ENCODE data around the gene ADRA2C. TPM values are rescaled to one million over a fixed set of nuclear protein-coding genes. Genes with fewer than 3 reads are reported as not detected.

ADRA2C gene
- total and polyA plus RNA-seq, 2 donors: 1.1 to 5.8 TPM

DNA sequence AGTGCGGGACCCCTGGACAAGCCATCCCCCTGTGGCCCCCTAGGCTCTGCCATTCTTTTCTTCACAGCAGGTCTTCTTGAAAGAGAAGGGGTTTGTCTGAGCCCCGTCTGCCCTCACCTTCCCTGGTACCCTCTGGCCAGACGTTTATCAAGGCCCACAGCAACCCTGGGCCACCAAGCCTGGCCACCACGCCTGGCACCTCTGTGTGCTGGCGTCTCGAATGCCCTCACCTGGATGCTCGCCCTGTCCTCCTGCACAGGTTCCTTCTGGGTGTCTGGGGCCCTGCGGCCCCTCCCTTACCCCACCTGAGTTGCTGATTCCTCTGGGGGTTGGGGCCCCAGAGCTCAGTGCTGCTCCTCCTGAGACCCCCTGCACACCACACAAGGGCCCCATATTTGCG lies 25.1 kb downstream of the ADRA2C start:
- H3K4me3 ChIP-seq (ENCODE audit: low read depth, low read length): no peak overlapping the region
- WGBS: 77% methylated on average over 9 of the region's 9 CpGs
- H3K36me3 ChIP-seq (ENCODE audit: insufficient read depth): no peaks in the 10 kb centered on the region
- no peak overlapping the region for H3K27ac ChIP-seq (ENCODE audit: low read depth)
- no peak for DNase-seq (ENCODE audit: extremely low spot score)
- no peaks in the 10 kb centered on the region for H3K4me1 ChIP-seq (ENCODE audit: insufficient read depth)

DNA sequence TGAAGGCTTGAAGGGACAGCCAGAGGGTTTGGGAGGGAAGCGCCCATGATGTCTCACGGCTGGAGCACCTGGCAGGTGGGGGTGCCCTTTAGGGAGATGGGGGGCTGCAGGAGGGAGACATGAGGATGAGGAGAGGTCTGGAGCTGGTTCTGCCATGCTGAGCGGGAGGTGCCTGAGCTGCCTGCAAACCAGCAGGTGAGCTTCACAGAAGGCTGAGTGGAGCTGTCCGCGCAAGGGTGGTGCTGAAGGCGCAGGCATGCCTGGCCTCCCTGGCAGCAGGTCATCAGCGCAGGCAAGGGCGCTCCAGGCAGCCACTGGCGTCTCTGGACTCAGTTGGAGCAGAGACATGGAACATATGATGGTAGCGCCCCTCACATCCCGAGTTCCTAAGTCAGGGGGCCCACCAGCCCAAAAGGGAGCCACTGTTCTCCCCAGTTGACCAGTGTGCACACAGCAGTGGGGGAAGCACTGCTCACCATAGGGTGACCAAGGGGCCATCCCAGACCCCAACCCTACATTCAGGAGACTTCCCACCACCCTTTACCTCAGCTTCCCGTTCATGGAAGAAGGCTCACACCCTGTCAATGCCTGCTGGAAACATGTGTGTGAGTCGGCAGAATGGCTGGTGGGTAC lies 25.8 kb downstream of the ADRA2C start:
- no peak for DNase-seq (ENCODE audit: extremely low spot score)
- H3K27ac ChIP-seq (ENCODE audit: low read depth): no peak overlapping the region
- WGBS: 19% methylated on average over 13 of the region's 13 CpGs
- H3K4me1 ChIP-seq (ENCODE audit: insufficient read depth): no peaks in the 10 kb centered on the region
- H3K36me3 ChIP-seq (ENCODE audit: insufficient read depth): no peaks in the 10 kb centered on the region
- H3K4me3 ChIP-seq (ENCODE audit: low read depth, low read length): no peak overlapping the region

DNA sequence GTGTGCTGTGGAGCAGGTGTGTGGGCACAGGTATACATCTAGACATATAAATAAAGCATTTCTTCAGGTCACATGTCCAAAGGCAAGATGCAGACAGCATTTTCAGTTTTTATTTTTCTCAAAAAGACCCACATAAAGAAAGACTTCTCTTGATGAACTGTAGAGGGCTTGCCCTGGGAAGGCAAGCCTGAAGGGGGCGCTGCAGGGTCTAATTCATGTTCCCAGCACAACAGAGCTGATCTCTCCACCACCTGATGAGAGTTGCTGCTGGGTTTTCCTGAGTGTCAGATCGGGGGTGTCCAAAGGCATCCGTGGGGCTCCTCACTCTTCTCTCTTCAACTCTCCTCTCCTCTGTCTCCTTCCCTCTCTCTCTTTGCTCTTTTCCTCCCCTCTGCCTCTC lies 26.6 kb downstream of the ADRA2C start:
- no peak for DNase-seq (ENCODE audit: extremely low spot score)
- Histone ChIP-seq H3K4me1 (ENCODE audit: insufficient read depth) (no peaks in the 10 kb centered on the region), H3K27ac (ENCODE audit: low read depth) (no peak overlapping the region), H3K4me3 (ENCODE audit: low read depth, low read length) (no peak overlapping the region), H3K36me3 (ENCODE audit: insufficient read depth) (no peaks in the 10 kb centered on the region)
- 24% methylated on average over 3 of the region's 3 CpGs for WGBS

DNA sequence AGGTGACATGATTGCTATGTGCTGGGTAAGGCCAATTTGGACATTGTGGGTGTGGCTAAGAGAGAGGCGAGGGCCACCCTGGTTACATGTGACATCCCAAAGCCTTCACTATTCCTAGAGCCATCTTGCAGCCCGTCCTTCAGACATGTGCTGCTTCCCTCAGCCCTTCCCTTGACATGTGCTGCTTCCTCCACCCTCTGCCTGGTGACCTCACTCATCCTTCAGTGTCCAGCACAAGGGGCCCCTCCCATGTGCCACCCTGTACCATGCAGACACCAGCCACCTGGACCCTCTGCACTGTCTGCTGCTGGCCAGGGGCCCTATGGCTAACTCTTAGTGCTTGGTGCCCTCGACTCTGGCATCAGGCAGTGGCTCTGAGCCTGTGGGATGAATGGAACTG lies 27.4 kb downstream of the ADRA2C start:
- Histone ChIP-seq H3K4me3 (ENCODE audit: low read depth, low read length) (no peak overlapping the region), H3K4me1 (ENCODE audit: insufficient read depth) (no peaks in the 10 kb centered on the region), H3K27ac (ENCODE audit: low read depth) (no peak overlapping the region), H3K36me3 (ENCODE audit: insufficient read depth) (no peaks in the 10 kb centered on the region)
- DNase-seq (ENCODE audit: extremely low spot score): no peak
- 55% methylated on average over 3 of the region's 3 CpGs for WGBS

DNA sequence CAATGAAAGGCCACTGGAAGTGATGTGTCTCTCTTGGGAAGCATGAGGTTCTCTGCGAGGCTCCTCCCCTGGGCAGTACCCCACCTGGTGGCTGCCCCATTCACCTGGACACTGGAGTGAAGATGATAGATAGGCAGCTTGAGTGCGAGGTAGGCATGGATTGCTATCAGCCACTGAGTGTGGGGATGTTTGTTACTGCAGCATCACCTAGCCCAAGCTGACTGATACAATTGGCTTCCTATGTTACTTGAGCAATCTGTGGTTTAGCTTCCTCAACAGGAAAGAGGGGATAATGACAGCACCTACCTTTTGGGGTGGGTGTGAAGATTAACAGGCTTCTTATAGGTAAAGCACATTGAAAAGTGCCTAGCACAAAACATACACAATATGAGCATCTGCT lies 30.8 kb downstream of the ADRA2C start:
- no peak for DNase-seq (ENCODE audit: extremely low spot score)
- H3K27ac ChIP-seq (ENCODE audit: low read depth): no peak overlapping the region

DNA sequence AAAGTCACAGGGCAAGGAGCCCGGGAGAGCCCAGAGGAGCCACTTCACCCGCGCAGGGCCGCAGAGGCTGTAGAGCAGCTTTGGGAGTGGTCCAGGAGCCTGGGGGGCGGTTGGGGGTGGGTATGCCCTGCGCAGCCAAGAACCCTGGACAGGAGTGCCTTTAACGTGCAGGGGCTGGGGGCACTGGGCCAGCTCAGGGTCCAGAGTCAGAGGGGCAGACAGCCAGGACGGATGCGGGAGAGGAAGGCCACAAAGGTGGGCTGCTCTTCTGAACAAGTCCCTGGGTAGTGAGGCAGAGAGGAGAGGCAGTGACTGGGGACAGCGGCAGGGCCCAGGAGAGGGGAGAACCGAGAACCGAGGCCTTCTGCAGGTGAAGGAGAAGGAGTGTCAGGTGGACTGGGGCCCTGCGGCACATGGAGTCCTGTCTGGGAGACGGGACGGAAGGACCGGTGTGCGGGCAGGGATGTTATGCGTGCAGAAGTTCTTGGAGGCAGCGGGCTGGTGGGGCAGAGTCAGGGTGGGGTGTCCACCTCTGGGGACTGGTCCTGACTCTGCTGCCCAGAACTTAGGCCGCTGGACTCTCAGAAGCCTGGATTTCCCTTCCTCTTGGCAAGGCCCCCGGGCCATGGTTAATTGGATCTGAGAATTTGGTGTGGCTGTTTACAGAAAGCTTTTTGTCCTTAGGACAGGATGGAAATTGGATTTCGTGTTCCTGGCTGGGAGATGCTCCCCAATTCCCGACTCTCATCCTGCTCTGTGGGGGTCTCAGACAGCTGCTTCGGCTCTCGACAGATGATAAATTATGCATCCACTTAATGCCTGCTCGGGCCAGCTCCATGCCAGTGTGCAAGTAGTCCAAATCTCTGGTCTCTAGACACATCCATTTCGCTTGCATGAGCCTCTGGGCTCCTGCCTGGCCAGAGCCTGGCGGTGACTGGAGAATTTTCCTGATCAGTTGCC lies 31.9 kb downstream of the ADRA2C start:
- H3K4me3 ChIP-seq (ENCODE audit: low read depth, low read length): no peak overlapping the region
- no peak for DNase-seq (ENCODE audit: extremely low spot score)
- 80% methylated on average over 28 of the region's 28 CpGs for WGBS
- H3K27ac ChIP-seq (ENCODE audit: low read depth): no peak overlapping the region
- no peaks in the 10 kb centered on the region for H3K4me1 ChIP-seq (ENCODE audit: insufficient read depth)
- H3K36me3 ChIP-seq (ENCODE audit: insufficient read depth): no peaks in the 10 kb centered on the region

More for the DNA sequence above, 30.8 kb downstream of the ADRA2C start:
- Histone ChIP-seq H3K4me3 (ENCODE audit: low read depth, low read length) (no peak overlapping the region), H3K36me3 (ENCODE audit: insufficient read depth) (no peaks in the 10 kb centered on the region), H3K4me1 (ENCODE audit: insufficient read depth) (no peaks in the 10 kb centered on the region)
- WGBS: 89% methylated on average over 2 of the region's 2 CpGs

DNA sequence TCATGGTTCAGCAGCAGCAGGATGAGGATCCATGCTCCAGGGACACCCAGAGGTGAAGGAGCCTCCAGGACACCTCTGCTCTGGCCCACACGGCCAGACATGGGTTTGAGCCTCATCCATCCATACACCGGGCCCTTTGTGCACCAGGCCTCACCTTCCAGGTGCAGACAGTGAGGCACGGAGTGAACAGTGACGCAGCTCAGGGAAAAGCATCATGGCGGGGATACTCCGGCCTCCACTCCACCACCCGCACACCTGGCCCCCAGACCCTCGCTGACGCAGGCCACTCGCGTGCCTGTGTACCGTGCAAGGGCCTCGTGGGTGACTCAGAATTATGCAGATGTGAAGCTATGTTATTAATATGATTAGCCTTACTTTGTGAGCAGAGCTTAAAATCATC lies 33.3 kb downstream of the ADRA2C start:
- no peak for DNase-seq (ENCODE audit: extremely low spot score)
- Histone ChIP-seq H3K4me1 (ENCODE audit: insufficient read depth) (no peaks in the 10 kb centered on the region), H3K4me3 (ENCODE audit: low read depth, low read length) (no peak overlapping the region), H3K27ac (ENCODE audit: low read depth) (no peak overlapping the region), H3K36me3 (ENCODE audit: insufficient read depth) (no peaks in the 10 kb centered on the region)
- WGBS: 86% methylated on average over 13 of the region's 13 CpGs

DNA sequence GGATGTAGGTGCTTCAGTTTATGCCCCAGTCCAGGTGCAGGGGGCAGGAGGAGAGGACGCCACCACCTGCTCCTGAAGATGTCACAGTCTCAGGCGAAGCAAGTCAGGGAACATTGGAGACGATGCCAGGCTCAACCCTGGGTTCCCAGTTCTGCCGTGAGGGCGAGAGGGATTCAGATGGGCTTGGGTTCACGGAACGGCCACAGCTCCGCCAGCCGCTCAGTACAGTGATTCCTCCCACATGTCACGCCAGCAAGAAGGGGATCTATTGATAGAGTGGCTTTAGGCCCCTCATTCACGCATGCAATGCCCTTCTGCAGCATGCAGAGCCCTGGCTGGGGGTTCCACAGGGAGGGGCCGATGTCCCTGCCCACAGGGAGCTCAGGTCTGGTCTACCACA lies 34.2 kb downstream of the ADRA2C start:
- H3K36me3 ChIP-seq (ENCODE audit: insufficient read depth): no peaks in the 10 kb centered on the region
- H3K4me3 ChIP-seq (ENCODE audit: low read depth, low read length): no peak overlapping the region
- WGBS: 73% methylated on average over 12 of the region's 12 CpGs
- no peaks in the 10 kb centered on the region for H3K4me1 ChIP-seq (ENCODE audit: insufficient read depth)
- no peak overlapping the region for H3K27ac ChIP-seq (ENCODE audit: low read depth)
- no peak for DNase-seq (ENCODE audit: extremely low spot score)

DNA sequence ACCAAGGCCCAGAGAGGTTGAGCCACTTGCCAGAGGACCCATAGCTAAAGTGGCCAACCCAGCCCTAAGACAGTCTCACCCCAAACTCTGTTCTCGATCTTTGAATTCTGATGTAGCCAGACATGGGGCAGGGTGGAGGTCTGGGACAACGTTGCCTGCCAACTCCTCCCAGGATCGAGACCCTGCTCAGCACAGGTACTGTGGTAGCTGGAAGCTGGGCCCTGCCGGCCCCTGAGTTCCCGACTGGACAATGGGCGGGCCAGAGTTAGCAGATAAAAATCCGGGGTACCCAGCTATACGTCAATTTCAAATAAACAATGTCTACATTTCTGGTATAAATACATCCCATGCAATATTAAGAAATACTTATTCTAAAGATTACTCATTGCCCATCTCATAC lies 35.3 kb downstream of the ADRA2C start:
- Histone ChIP-seq H3K4me3 (ENCODE audit: low read depth, low read length) (no peak overlapping the region), H3K36me3 (ENCODE audit: insufficient read depth) (no peaks in the 10 kb centered on the region), H3K4me1 (ENCODE audit: insufficient read depth) (no peaks in the 10 kb centered on the region), H3K27ac (ENCODE audit: low read depth) (no peak overlapping the region)
- WGBS: 76% methylated on average over 8 of the region's 8 CpGs
- no peak for DNase-seq (ENCODE audit: extremely low spot score)

DNA sequence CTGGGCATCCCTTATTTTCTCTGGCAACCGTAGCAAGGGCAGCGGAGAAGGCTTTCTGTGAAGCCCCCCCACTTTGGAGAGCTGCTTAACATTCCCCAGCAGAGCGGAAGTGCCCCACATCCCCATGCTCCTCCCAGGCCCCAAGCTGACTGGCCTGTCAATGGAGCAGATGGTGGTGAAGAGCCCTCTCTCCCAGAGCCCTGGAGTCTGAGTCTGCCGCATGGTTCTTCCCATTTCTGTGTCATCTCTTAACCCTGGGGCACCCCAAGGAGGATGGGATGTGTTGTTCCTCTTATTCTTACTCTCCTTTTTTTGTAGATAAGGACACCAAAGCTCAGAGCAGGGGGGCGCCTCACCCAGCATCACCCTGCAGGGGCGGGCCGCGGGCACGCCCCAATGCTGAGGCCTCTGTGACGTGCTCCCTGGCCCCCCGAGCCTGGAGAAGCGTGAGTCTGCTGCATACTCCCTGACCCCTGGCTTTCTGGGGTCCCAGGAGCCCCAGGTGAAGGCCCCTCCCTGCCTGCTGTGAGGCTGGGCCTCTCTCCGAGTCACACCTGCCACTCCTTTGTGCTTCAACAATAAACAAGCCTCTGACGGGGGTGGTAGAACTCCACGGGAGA lies 35.9 kb downstream of the ADRA2C start:
- no peak overlapping the region for H3K27ac ChIP-seq (ENCODE audit: low read depth)
- H3K36me3 ChIP-seq (ENCODE audit: insufficient read depth): no peaks in the 10 kb centered on the region
- H3K4me1 ChIP-seq (ENCODE audit: insufficient read depth): no peaks in the 10 kb centered on the region
- no peak overlapping the region for H3K4me3 ChIP-seq (ENCODE audit: low read depth, low read length)
- DNase-seq (ENCODE audit: extremely low spot score): no peak
- 68% methylated on average over 15 of the region's 15 CpGs for WGBS

DNA sequence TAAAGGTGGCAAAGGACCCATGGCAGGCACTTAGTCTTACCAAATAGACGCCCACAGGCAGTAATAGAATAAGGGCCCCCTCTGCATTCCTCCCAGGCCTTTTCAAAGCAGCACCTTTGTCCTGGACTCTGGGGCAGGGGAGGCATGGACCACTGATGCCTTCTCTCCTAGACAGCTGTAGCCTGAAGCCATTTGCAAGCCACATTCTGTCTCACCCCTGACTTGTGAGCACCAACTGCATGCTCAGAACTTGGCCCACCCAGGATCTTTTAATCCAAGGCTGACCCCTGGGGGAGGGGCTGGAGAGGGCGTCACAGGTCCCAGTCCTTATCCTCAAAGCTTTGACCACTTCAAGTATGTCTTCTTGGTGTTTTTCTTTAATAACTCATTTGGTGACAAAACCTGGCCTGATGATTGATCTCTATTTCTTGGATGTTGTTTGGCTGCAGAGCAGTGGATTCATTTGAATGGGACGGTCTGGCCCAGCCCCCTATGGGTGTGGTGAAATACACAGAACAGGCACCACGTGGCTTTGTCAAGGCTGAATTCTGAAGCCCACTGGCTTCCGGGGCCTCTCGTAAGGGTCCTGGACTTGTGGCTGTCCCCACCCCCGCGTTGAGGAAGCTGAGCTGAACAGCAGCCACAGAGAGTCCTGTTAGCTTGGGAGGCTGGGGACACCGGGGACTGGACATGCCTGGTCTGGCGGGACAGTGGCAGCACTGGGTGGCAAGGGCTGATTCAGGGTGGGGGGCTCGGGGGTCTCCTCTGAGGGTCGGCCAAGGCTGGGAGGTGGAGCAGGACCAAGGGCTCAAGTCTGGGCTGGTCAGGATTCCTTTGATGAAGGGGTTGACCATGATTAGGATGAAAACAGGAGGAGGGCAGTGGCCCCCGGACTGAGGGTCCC lies 36.6 kb downstream of the ADRA2C start:
- DNase-seq (ENCODE audit: extremely low spot score): no peak
- no peak overlapping the region for H3K4me3 ChIP-seq (ENCODE audit: low read depth, low read length)
- H3K4me1 ChIP-seq (ENCODE audit: insufficient read depth): no peaks in the 10 kb centered on the region
- no peaks in the 10 kb centered on the region for H3K36me3 ChIP-seq (ENCODE audit: insufficient read depth)
- WGBS: 36% methylated on average over 13 of the region's 13 CpGs
- no peak overlapping the region for H3K27ac ChIP-seq (ENCODE audit: low read depth)

DNA sequence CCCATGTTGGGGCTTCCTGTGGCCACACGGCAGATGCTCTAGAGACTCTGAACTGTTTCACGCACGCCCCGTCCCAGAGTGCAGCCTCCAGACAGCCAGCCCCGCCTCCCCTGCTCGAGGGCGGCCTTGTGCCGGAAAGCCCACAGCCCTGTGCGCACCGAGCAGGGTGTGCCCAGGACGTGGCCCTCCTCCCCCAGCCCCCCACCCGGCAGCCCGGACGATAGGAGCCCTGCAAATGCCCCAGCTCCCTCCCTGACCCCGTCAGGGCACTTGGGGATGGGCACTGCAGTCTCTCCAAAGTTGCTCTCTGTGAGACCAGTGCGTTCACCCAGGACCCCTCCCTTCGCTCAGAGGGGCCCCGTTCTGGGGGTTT lies 37.3 kb downstream of the ADRA2C start:
- 37% methylated on average over 18 of the region's 18 CpGs for WGBS
- Histone ChIP-seq H3K27ac (ENCODE audit: low read depth) (no peak overlapping the region), H3K36me3 (ENCODE audit: insufficient read depth) (no peaks in the 10 kb centered on the region), H3K4me1 (ENCODE audit: insufficient read depth) (no peaks in the 10 kb centered on the region), H3K4me3 (ENCODE audit: low read depth, low read length) (no peak overlapping the region)
- DNase-seq (ENCODE audit: extremely low spot score): no peak

DNA sequence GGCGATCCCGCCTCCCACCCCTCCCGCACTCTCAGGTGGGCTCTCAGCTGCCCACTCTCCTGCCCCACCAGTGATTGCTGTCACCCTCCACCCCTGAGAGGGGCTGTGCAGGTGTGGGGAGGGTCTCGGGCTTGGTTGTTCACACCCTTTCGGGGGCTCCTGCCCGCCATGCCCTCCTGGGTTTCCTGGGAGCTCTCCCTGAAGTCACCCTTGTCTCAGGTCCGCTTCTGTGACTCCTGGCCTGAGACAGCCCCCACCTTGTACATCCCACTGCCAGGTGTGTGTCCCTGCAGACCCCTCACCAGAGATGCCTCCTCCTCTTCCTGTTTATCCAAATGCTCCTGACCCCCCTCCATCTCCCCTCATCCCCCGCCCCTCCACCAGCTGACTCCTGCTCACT lies 37.8 kb downstream of the ADRA2C start:
- Histone ChIP-seq H3K36me3 (ENCODE audit: insufficient read depth) (no peaks in the 10 kb centered on the region), H3K4me3 (ENCODE audit: low read depth, low read length) (no peak overlapping the region), H3K4me1 (ENCODE audit: insufficient read depth) (no peaks in the 10 kb centered on the region), H3K27ac (ENCODE audit: low read depth) (no peak overlapping the region)
- WGBS: 88% methylated on average over 8 of the region's 8 CpGs
- DNase-seq (ENCODE audit: extremely low spot score): no peak

Measured in urinary bladder (tissue), 4 donors.